Fibroblast of the aortic adventitia (primary cell): ENCODE results near the gene PGGHG. TPM values are rescaled to one million over a fixed set of nuclear protein-coding genes. Genes with fewer than 3 reads are reported as not detected.

Experiments
- DNase-seq: peaks from one replicate; pipeline ENCODE4 v3.0.0-alpha.2; 2010; ENCODE audit warnings: low read depth
- H3K4me3 ChIP-seq: 2 replicates; pipeline ENCODE4 v1.5.1; 2011; ENCODE audit warnings: low read depth, mild to moderate bottlenecking, control low read depth, low read length, moderate library complexity
- CTCF ChIP-seq: IDR thresholded peaks from 2 replicates; pipeline ENCODE4 v1.5.1; 2011; ENCODE audit warnings: mild to moderate bottlenecking, low read length, control low read depth, inconsistent platforms; ENCODE audit not compliant: insufficient read depth
- total RNA-seq: library from RNA; depleted of rRNA; stranded (reverse); fragments of >200 nt; gene quantifications from 2 replicates; pipeline ENCODE4 v1.2.3, GENCODE V29; 2012; ENCODE audit warnings: low replicate concordance

Gene PGGHG
- total RNA-seq, 1 donor, result 6.9 TPM

GRCh38 chr11:281486-282161 lies 7.3 kb upstream of the PGGHG start:
- H3K4me3 ChIP-seq, result no peak overlapping the region
- no peak for DNase-seq
- TF ChIP-seq CTCF, result no peak

- TF ChIP-seq CTCF, result no peak
- no peak for DNase-seq
Observed at GRCh38 chr11:282171-282570, 6.8 kb upstream of the PGGHG start.

GRCh38 chr11:282630-283360 lies 6.1 kb upstream of the PGGHG start:
- no peak overlapping the region for H3K4me3 ChIP-seq
- TF ChIP-seq CTCF, result no peak
- DNase-seq, result no peak

More at GRCh38 chr11:282171-282570, 6.8 kb upstream of the PGGHG start:
- no peak overlapping the region for H3K4me3 ChIP-seq

GRCh38 chr11:283405-284104 lies 5.4 kb upstream of the PGGHG start:
- no peak for DNase-seq
- H3K4me3 ChIP-seq, result no peak overlapping the region
- TF ChIP-seq CTCF, result no peak

- TF ChIP-seq CTCF, result no peak
- no peak overlapping the region for H3K4me3 ChIP-seq
- no peak for DNase-seq
Observed at GRCh38 chr11:284105-285020, 4.6 kb upstream of the PGGHG start.
